Muscle of arm (tissue), 12 donors: ENCODE results near the gene DDX53. TPM values are rescaled to one million over a fixed set of nuclear protein-coding genes. Genes with fewer than 3 reads are reported as not detected.

Source experiments
- DNase-seq: peaks from one replicate; pipeline ENCODE4 v3.0.0-alpha.2; 2013
- polyA plus RNA-seq, 12 donors: library from polyadenylated mRNA; unstranded; fragments of 120-200 nt; gene quantifications; one replicate each; pipeline ENCODE4 v1.2.1, GENCODE V29; 2013; ENCODE audit not compliant: insufficient read length in 12 of 12

Gene DDX53
- polyA plus RNA-seq, 12 donors: 0.05 TPM; not detected in 11

GRCh38 chrX:23048806-23049573, 49.2 kb downstream of the DDX53 start:
- DNase-seq: no peak

DNA sequence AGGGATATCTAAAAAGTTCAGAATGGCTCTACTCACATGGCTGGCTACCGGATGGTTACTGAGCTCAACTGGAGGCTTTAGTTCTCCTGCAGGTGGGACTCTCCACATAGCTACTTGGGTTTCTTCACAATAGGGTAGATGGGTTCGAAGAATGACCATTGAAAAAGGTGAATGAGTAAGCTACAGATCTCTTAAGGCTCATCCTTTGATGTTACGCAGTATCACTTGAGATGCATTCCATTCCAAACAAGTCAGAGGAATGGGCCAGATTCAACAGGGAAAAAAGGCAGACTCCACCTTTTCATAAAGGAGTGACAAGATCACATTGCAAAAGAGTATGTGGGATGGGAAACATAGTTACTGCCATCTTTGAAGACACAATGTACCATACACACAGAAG, 52.6 kb downstream of the DDX53 start:
- DNase-seq: no peak
